Stimulated activated naive B cell treated with anti-CD40 and anti-IgM and Interleukin-4, amounts not matched to agents 10 μg/mL and 1 μg/mL and 100 μg/mL, for 72 hours (primary cell): ENCODE measurements around the gene TM9SF2.
"Not testable (repeated sequence)": the region's sequence is repeated elsewhere in the genome, so short reads cannot be mapped to it uniquely, and the experiment has no call there.

Experiments
- ATAC-seq, 2 donors: fragments of 150-1000 bp; cut with Tn5 transposase; replicated peaks; 2 replicates each; pipeline ENCODE4 v1.10.0; 2021; ENCODE audit warnings: moderate library complexity in 1 of 2
- DNase-seq: peaks from one replicate; pipeline ENCODE4 v3.0.0; 2021
- H3K27ac Mint-ChIP-seq: one replicate; pipeline ENCODE4 v1.8.0; 2022; ENCODE audit warnings: mild to moderate bottlenecking, mixed read lengths
- H3K27me3 Mint-ChIP-seq, 2 donors: one replicate each; pipeline ENCODE4 v1.8.0; 2022; ENCODE audit warnings: mixed read lengths in 2 of 2
- H3K36me3 Mint-ChIP-seq, 2 donors: one replicate each; pipeline ENCODE4 v1.8.0; 2022; ENCODE audit warnings: mixed read lengths in 2 of 2, mild to moderate bottlenecking in 1 of 2
- H3K4me1 Mint-ChIP-seq, 2 donors: one replicate each; pipeline ENCODE4 v1.8.0; 2022; ENCODE audit warnings: mixed read lengths in 2 of 2, mild to moderate bottlenecking in 1 of 2
- H3K4me3 Mint-ChIP-seq, 2 donors: one replicate each; pipeline ENCODE4 v1.8.0; 2022; ENCODE audit warnings: mild to moderate bottlenecking in 2 of 2, mixed read lengths in 2 of 2, moderate library complexity in 1 of 2
- H3K9me3 Mint-ChIP-seq, 2 donors: one replicate each; pipeline ENCODE4 v1.8.0; 2022; ENCODE audit warnings: mixed read lengths in 2 of 2, mild to moderate bottlenecking in 1 of 2

Gene TM9SF2, protein sequence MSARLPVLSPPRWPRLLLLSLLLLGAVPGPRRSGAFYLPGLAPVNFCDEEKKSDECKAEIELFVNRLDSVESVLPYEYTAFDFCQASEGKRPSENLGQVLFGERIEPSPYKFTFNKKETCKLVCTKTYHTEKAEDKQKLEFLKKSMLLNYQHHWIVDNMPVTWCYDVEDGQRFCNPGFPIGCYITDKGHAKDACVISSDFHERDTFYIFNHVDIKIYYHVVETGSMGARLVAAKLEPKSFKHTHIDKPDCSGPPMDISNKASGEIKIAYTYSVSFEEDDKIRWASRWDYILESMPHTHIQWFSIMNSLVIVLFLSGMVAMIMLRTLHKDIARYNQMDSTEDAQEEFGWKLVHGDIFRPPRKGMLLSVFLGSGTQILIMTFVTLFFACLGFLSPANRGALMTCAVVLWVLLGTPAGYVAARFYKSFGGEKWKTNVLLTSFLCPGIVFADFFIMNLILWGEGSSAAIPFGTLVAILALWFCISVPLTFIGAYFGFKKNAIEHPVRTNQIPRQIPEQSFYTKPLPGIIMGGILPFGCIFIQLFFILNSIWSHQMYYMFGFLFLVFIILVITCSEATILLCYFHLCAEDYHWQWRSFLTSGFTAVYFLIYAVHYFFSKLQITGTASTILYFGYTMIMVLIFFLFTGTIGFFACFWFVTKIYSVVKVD

DNA sequence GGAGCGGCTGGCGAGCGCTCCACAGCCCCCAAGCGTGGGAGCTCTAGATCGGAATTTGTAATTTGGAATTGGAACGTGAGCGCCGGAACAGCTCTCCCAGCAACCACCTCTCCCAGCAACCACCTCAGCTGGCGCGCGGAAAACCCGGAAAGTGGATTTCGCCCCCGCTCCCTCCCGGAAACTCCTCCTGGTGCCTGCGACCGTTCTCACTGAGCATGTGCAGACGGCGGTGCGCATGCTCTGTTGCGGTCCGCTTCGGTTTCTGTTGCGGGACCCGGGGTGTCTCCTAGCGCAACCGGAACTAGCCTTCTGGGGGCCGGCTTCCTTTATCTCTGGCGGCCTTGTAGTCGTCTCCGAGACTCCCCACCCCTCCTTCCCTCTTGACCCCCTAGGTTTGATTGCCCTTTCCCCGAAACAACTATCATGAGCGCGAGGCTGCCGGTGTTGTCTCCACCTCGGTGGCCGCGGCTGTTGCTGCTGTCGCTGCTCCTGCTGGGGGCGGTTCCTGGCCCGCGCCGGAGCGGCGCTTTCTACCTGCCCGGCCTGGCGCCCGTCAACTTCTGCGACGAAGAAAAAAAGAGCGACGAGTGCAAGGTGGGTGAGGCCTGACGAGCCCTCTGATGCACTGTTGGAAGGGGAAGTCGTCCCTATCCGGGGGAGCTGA is at the start of gene TM9SF2:
TSS of gene TM9SF2 (plus strand) at position 289 of the 664 bp plus-strand sequence. CDS start at position 424, 135 bp downstream.
- DNase-seq (peak; percentile 94), ATAC-seq (peak; percentile 63 to 69)
- Mint-ChIP-seq H3K36me3 (peaks cover 16 to 24% of the 10 kb centered on the region in 2 donors), H3K4me3 (peak within 1 kb of the TSS; percentile 99 to 100), H3K4me1 (peaks cover 33 to 65% of the 10 kb centered on the region in 2 donors), H3K27me3 (no peaks in the 10 kb centered on the region), H3K9me3 (peaks cover 5 to 9% of the 10 kb centered on the region in 2 donors), H3K27ac (peak within 1 kb of the TSS; percentile 99)

DNA sequence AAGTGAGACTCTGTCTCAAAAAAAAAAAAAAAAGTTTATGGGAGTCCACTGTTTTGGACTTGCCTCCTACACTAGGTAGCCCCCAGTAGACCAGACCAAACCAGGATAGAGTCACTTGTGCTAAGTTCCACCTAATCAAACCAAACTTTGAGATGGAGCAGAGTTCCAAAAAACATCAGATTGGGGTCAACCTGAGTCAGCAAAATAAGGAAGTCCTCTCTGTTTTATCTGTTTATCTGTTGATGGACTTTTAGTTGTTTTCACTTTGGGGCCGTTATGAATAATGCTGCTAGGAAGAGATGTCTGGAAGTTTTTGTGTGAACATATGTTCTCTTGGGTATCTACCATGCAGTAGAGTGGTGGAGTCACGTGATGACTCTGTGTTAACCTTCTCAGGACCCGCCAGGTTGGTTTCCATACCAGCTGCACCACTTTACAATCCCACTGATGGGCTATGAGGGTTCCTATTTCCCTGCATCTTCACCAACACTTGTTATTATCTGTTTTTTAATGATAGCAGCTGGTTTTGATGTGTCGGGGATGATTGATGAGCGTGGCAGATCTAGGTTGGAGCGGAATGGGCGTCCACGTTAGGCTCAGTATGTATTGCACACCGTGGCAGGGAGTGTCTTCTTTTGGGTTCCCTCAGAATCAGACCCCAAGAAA is 46.6 kb upstream of the TM9SF2 start:
- Mint-ChIP-seq H3K27me3 (peaks cover 0 to 6% of the 10 kb centered on the region in 2 donors), H3K4me3 (no peak overlapping the region), H3K4me1 (peaks cover 9 to 12% of the 10 kb centered on the region in 2 donors), H3K9me3 (peaks cover 5 to 6% of the 10 kb centered on the region in 2 donors), H3K36me3 (peaks cover 3 to 6% of the 10 kb centered on the region in 2 donors), H3K27ac (no peak overlapping the region)
- ATAC-seq (no peak), DNase-seq (no peak)

DNA sequence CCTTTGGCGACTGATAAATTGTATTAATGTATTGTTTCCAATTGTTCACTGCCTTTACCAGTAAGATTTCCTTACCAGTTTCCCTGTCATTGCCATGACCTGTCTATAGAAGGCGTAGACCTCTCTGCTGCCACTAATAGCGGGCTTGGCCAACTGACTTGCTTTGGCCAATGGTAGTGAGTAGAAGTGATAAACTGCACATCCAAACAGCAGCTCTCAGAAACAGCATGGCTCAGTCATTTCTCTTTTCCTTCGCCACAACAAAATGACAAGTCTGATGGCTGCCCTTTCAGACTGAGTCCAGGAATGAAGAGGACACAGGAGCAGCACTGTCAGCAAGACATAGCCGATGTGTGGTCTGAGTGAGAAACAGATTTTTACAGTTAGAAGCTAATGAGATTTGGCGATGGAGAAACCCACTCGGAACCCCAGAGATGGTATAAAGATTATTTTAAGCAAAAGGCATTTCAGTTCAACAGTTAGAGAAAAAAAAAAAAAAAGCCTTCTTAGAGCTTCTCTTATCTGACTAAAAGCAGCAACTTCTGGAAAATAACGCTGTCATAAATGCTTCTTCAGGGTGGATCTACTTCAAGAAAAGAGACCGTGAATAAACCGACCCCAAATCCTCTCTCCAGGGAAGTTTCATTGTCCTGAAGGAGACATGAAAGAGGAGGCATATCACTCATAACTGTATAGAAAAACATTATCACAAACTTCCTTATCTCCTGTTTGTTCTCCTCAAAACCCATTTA is 42.0 kb upstream of the TM9SF2 start:
- H3K4me3 Mint-ChIP-seq, result no peak overlapping the region
- ATAC-seq (no peak), DNase-seq (no peak)
- H3K36me3 Mint-ChIP-seq, result peaks cover 3 to 6% of the 10 kb centered on the region in 2 donors
- H3K27me3 Mint-ChIP-seq, result no peaks in the 10 kb centered on the region
- peaks cover 5 to 8% of the 10 kb centered on the region in 2 donors for H3K9me3 Mint-ChIP-seq
- peaks cover 9 to 10% of the 10 kb centered on the region in 2 donors for H3K4me1 Mint-ChIP-seq
- H3K27ac Mint-ChIP-seq, result no peak overlapping the region

DNA sequence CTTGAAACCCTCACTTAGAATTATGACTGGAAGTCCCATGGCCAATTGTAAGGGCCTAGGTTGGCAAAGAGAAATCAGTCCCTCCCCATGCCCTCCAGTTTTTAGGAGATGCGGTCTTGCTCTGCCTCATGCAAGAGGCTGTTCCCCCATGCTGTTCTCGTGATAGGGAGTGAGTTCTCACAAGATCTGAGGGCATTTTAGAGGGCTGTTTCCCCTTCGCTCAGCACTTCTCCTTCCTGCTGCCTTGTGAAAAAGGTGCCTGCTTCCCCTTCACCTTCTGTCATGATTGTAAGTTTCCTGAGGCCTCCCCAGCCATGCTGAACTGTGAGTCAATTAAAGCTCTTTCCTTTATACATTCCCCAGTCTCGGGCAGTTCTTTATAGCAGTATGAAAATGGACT is 40.5 kb upstream of the TM9SF2 start:
- not testable (repeated sequence) for H3K36me3 Mint-ChIP-seq, H3K4me3 Mint-ChIP-seq, H3K27ac Mint-ChIP-seq, H3K27me3 Mint-ChIP-seq, H3K9me3 Mint-ChIP-seq, DNase-seq
- H3K4me1 Mint-ChIP-seq, result peaks cover 20 to 24% of the 10 kb centered on the region in 2 donors
- ATAC-seq, result peak; percentile 59 to 62

DNA sequence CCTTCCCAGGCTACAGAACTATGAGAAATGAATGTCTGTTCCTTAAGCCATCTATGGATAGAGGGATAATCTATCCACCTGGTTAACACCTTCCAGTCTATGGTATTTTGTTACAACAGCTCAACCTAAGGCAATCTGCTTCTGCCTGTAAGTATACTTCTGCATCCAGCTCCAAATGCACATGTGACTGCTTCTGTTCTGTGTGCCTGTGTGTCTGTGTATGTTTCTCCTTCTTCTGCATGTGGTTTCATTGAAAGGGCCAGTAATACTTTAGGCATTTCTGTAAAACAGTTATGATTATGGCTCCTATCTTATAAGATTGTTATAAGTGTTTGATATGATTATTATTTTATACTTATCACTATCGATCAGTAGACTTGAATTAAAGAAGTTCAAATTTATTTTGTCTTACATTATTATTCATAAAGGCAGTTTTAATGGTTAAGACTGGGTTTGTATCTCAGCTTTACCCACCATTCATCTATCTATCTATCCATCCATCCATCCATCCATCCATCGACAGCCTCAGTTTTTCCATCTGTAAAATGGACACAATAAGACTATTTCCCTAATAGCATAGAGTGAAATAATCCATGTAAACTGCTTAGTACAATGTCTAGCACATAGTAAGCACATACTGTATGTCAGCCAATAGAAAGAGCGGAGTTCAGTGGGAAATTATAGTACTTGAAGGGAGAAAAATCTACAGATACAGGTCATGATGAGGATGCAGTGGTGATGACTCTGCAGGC is 37.5 kb upstream of the TM9SF2 start:
- no peak for DNase-seq

DNA sequence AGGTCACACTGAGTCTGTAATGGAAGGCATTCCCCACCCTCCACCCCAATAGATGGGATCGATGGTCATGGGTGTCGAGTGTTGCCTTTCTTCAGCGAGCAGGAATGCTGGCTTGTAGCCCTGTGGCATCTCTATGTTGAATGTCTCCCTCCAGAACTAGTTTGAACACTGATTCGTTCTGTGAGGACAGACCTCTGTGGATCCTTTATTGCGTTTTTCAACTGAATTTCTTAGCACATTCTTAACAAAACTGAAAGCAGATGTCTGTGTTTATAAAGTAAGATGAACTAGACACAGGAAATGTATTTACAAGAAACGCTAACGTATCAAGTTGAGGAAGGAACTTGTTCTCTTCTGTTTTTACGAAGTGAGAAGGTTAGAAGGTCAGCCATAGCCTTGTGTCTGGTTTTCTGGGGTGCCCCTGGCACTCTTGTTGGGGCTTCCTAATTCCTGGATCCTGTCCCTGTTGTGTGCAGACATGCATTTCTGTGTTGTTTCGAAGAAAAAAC is 36.8 kb upstream of the TM9SF2 start:
- Mint-ChIP-seq H3K4me3 (peak overlapping the region in 1 of 2 donors; percentile 22), H3K27me3 (peaks cover 8 to 9% of the 10 kb centered on the region in 2 donors)
- ATAC-seq, result peak; percentile 38 to 69

More for the DNA sequence above, 37.5 kb upstream of the TM9SF2 start:
- Mint-ChIP-seq H3K36me3 (peaks cover 0 to under 1% of the 10 kb centered on the region in 2 donors), H3K27ac (no peak overlapping the region), H3K27me3 (peaks cover 2 to 3% of the 10 kb centered on the region in 2 donors), H3K4me3 (peak overlapping the region in 1 of 2 donors; percentile 22), H3K9me3 (peaks cover 0 to 4% of the 10 kb centered on the region in 2 donors), H3K4me1 (peaks cover 20 to 24% of the 10 kb centered on the region in 2 donors)
- no peak for ATAC-seq

DNA sequence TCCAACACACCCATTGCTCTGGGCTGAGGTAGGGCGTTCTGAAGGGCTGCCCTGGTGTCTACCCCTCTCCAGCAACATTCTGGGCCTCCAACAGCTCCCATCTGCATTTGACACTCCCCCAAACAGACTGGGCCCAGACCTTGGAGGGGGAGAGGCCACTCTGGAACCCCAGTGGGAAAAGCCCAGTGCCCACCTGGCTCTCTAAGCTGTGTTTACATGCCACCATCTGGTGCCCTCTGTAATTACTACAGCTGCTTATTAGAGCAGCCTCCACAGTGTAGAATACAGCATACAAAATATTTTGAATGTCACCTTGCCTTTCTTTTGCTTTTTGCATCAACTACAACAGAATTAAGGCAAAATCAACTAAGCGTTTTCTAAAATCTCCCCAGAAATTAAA is 35.8 kb upstream of the TM9SF2 start:
- H3K9me3 Mint-ChIP-seq, result peaks cover 0 to 4% of the 10 kb centered on the region in 2 donors
- no peak for ATAC-seq

More for the DNA sequence above, 36.8 kb upstream of the TM9SF2 start:
- peaks cover 0 to 2% of the 10 kb centered on the region in 2 donors for H3K36me3 Mint-ChIP-seq
- peaks cover 20 to 24% of the 10 kb centered on the region in 2 donors for H3K4me1 Mint-ChIP-seq
- peaks cover 0 to 4% of the 10 kb centered on the region in 2 donors for H3K9me3 Mint-ChIP-seq
- no peak for DNase-seq
- peak overlapping the region; percentile 71 for H3K27ac Mint-ChIP-seq

DNA sequence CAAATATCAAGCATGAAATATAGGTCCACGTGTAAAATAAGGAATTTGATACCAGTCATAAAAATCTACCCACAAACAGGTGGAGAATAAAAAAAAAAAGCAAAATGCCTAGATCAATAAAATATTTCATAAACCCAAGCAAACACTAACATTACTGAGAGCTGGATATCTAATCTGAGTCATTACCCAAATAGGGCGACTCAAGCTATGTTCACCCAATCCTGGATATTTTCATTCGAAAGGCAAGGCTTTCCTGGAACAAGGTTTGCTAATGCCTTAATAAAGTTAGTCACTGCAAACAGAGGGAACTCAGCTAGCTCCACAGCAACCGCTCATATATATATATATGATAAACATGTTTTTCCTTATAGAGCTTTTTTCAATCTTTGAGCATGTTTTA is 33.5 kb upstream of the TM9SF2 start:
- H3K36me3 Mint-ChIP-seq, result peaks cover 0 to 2% of the 10 kb centered on the region in 2 donors
- H3K27me3 Mint-ChIP-seq, result peaks cover 13 to 22% of the 10 kb centered on the region in 2 donors
- ATAC-seq (no peak), DNase-seq (no peak)
- H3K4me3 Mint-ChIP-seq, result no peak overlapping the region
- peaks cover 14 to 15% of the 10 kb centered on the region in 2 donors for H3K4me1 Mint-ChIP-seq
- H3K27ac Mint-ChIP-seq, result no peak overlapping the region
- H3K9me3 Mint-ChIP-seq, result peaks cover 0 to 5% of the 10 kb centered on the region in 2 donors

More for the DNA sequence above, 35.8 kb upstream of the TM9SF2 start:
- DNase-seq, result no peak
- Mint-ChIP-seq H3K27me3 (peaks cover 8 to 10% of the 10 kb centered on the region in 2 donors), H3K4me1 (peaks cover 20 to 24% of the 10 kb centered on the region in 2 donors), H3K4me3 (no peak overlapping the region), H3K27ac (no peak overlapping the region), H3K36me3 (peaks cover 0 to 2% of the 10 kb centered on the region in 2 donors)

DNA sequence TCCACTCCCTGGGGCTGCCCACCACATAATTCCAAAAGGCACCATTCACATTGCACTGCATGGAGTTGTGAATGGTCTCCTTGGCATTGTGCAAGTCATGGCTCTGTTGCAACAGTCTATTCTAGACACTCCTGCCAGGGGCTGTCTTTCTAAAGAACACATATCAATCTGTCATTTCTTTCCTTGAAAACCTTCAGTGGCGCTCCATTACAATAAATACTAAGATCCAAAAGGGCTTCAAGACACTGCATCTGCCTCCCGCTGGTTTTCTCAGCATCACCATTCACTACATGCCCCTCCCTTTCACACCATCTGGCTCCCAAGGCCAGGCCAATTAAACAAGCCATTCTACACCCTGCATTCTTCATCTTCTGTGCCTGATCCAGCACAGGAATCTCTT is 32.2 kb upstream of the TM9SF2 start:
- no peak overlapping the region for H3K4me3 Mint-ChIP-seq
- H3K36me3 Mint-ChIP-seq, result peaks cover 0 to 2% of the 10 kb centered on the region in 2 donors
- no peak overlapping the region for H3K27ac Mint-ChIP-seq
- DNase-seq (no peak), ATAC-seq (no peak)
- H3K4me1 Mint-ChIP-seq, result peaks cover 13 to 15% of the 10 kb centered on the region in 2 donors
- H3K9me3 Mint-ChIP-seq, result peaks cover 0 to 4% of the 10 kb centered on the region in 2 donors
- peaks cover 13 to 22% of the 10 kb centered on the region in 2 donors for H3K27me3 Mint-ChIP-seq

DNA sequence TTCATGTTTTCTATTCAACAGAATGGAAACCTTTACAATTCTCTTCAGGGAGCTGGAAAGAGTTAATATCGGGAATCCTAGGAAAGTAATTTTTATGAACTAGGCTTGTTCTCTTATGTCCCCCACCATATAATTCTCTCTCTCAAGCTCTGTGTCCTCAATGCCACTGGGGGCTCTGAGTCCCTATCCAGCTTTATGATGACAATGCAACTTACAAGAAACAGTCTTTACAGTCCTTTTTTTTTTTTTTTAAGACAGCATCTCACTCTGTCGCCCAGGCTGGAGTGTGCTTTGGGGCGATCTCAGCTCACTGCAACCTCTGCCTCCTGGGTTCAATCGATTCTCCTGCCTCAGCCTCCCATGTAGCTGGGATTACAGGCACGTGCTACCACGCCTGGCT is 31.2 kb upstream of the TM9SF2 start:
- Mint-ChIP-seq H3K36me3 (peaks cover 0 to 2% of the 10 kb centered on the region in 2 donors), H3K4me1 (peaks cover 6% of the 10 kb centered on the region in 2 donors), H3K9me3 (peaks cover 0 to 4% of the 10 kb centered on the region in 2 donors), H3K27me3 (peaks cover 13 to 22% of the 10 kb centered on the region in 2 donors), H3K4me3 (no peak overlapping the region), H3K27ac (no peak overlapping the region)
- no peak for ATAC-seq
- DNase-seq, result no peak

DNA sequence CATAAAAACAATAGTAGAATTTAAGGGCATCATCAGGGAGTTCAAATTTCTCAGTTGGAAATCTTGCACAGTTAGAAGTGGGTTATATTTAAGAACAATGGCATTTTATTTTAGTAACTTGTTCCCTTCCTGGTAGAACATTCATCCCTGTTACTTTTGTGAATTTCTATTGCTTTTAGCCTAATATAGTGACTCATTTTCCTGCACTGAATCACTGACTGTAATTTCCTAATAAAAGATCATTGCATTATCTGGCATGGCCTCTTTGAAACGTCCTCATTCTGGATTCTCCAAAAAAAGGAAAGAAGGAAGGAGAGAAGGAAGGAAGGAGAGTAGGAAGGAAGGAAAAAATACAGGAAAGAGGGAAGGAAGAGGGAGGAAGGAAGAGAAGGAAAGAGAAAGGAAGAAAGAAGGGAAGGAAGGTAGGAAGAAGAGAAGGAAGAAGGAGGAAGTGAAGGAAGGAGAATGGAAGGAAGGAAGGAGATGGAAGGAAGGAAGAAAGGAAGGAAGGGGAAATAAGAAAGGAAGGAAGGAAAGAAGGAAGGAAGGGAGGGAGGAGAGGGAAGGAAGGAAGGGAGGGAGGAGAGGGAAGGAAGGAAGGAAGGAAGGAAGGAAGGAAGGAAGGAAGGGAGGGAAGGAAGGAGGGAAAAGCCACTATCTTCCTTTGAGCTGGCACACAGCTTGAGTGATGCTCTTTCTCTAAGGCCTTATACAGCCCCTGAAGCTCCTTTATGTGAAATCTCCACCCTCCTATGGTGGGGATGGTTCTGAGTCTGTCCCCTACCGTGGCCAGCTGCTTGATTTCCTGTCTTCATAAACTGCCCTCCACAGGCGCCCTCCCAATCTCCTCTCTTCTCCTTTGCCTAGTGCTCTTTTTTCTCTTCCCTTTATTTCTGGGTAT is 29.8 kb upstream of the TM9SF2 start:
- Mint-ChIP-seq H3K27ac (no peak overlapping the region), H3K4me1 (peaks cover 0 to 3% of the 10 kb centered on the region in 2 donors), H3K36me3 (peaks cover 0 to 2% of the 10 kb centered on the region in 2 donors), H3K4me3 (no peak overlapping the region), H3K9me3 (peaks cover 0 to 3% of the 10 kb centered on the region in 2 donors), H3K27me3 (peaks cover 13 to 22% of the 10 kb centered on the region in 2 donors)
- no peak for DNase-seq
- no peak for ATAC-seq

DNA sequence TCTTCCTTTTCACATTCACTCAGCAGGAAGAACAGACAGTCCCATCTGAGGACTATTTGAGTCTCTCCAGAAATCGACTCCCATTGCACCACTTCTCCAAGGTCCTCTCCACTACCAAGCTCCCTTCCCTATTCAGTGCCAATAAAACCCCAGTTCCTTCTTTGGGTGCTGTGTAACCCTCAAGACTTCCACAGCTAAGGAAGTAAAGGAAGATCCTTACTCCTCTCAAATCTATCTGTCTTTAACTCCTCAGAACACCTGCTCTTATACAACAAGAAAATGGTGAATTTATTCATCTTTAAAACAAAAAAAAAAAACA is 29.2 kb upstream of the TM9SF2 start:
- peaks cover 0 to 2% of the 10 kb centered on the region in 2 donors for H3K36me3 Mint-ChIP-seq
- DNase-seq (no peak), ATAC-seq (no peak)
- H3K9me3 Mint-ChIP-seq, result peaks cover 0 to 3% of the 10 kb centered on the region in 2 donors
- H3K27me3 Mint-ChIP-seq, result peaks cover 13 to 22% of the 10 kb centered on the region in 2 donors
- peaks cover 0 to 3% of the 10 kb centered on the region in 2 donors for H3K4me1 Mint-ChIP-seq
- H3K27ac Mint-ChIP-seq, result no peak overlapping the region
- H3K4me3 Mint-ChIP-seq, result no peak overlapping the region
